Vagina (tissue), 2 donors: ENCODE results near the gene MAMDC2.

Experiments used
- CTCF ChIP-seq, 3 experiments: fragments of 450-650 bp in 2 of 3; fragments of 200-600 bp in 1 of 3; sonication (generic) in 1 of 3; IDR thresholded peaks; one replicate each; pipeline ENCODE4 v1.5.1; 2017 to 2019; ENCODE audit warnings: antibody characterized with exemption in 3 of 3, mild to moderate bottlenecking in 2 of 3, moderate library complexity in 2 of 3
- POLR2A ChIP-seq, 2 donors: fragments of 450-650 bp; IDR thresholded peaks; one replicate each; pipeline ENCODE4 v1.6.1; 2017; ENCODE audit warnings: antibody characterized with exemption in 2 of 2, mild to moderate bottlenecking in 2 of 2, moderate library complexity in 2 of 2
- POLR2AphosphoS5 ChIP-seq, 2 donors: sonication (generic); formaldehyde crosslinking; IDR thresholded peaks; one replicate each; pipeline ENCODE4 v1.9.0; 2017; ENCODE audit warnings: antibody characterized with exemption in 2 of 2, mild to moderate bottlenecking in 2 of 2, low read depth in 1 of 2; ENCODE audit not compliant: insufficient read depth in 1 of 2

DNA sequence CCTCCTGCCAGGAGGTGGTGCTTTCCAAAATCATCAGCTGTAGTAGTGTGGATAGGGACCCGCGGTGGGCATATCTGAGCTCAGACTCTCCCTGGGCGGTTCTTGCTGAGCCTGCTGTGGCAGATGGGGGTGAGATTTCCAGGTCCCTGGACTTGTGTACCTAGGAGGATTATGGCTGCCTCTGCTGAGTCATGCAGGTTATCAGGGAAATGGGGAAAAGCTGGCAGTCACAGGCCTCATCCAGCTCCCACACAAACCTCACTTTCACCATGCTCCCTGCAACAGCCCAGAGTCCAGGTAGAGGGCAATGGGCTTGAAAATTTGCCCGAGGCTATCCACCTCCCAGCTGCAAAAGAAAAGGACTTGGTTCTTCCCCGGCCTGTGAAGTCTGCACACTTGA, 23.4 kb upstream of the MAMDC2 start:
- TF ChIP-seq CTCF (IDR thresholded peaks at IDR 0.05): no peak
- no peak for TF ChIP-seq POLR2AphosphoS5 (IDR thresholded peaks at IDR 0.05; ENCODE audit: insufficient read depth in 1 of 2, low read depth in 1 of 2)
- no peak for TF ChIP-seq POLR2A (IDR thresholded peaks at IDR 0.05)
